ENCODE results near the gene KIAA1191. TPM values are rescaled to one million over a fixed set of nuclear protein-coding genes. Genes with fewer than 3 reads are reported as not detected.
A peak's percentile ranks its signal among the peaks of the same experiment; 100 is the strongest.

Gene KIAA1191
- total RNA-seq, 1 donor from 2014 or later, result 88.0 TPM

DNA sequence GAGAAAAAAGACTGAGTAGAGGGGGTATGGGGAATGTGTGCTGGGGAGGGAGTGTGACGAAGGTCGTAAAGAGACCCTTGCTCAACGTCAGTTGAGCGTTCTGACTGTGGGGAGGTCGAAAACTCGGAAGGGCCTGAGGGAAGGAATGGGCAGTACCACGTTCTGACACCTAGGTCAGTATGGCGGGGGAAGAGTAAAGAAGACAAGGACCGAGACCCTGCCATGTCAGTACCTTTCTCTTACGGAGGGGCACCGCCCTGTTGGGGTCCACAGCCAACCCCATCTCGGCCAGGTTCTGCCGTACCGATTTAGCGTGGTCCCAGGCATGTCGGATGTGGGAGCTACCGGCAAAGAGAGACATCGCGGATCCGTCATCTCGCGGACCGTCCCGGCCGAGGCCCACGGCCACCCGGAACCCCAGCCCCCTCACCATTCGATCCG is 26.5 kb upstream of the KIAA1191 start:
- Mint-ChIP-seq H3K4me1 (ENCODE audit: unreplicated experiment) (peaks cover 11% of the 10 kb centered on the region), H3K4me3 (peak overlapping the region; percentile 100), H3K9me3 (no peaks in the 10 kb centered on the region), H3K36me3 (peaks cover 15% of the 10 kb centered on the region), H3K27me3 (no peaks in the 10 kb centered on the region), H3K27ac (peak overlapping the region; percentile 100)
- TF ChIP-seq CTCF (conservative IDR thresholded peaks at IDR 0.05), result no peak
- no peak for DNase-seq (ENCODE audit: extremely low spot score, unreplicated experiment)

DNA sequence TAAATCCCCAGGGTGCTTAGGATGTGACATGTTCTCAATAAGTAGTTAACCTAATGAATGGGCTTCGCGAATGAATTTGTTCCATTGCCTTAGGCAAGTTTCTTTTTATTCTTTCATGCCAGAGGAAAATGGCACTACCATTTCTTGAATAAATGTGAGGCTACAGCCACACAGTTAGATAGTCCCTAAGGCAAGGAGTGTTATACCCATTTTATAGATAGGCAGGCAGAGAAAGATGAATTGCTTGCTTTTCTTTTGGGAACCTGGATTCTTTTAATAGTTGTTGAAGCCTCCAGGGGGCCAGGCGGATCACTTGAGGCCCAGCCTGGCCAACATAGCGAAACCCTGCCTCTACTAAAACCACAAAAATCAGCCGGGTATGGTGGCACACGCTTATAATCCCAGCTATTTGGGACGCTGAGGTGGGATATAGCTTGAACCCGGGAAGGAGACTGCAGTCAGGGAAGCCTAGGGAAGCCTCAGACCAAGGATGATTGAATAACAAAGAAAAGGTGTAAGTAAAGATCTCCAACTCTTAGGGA is 25.9 kb upstream of the KIAA1191 start:
- DNase-seq (ENCODE audit: extremely low spot score, unreplicated experiment), result no peak
- Mint-ChIP-seq H3K36me3 (peaks cover 15% of the 10 kb centered on the region), H3K9me3 (no peaks in the 10 kb centered on the region), H3K4me3 (peak overlapping the region; percentile 100), H3K4me1 (ENCODE audit: unreplicated experiment) (peaks cover 11% of the 10 kb centered on the region), H3K27me3 (no peaks in the 10 kb centered on the region), H3K27ac (peak overlapping the region; percentile 100)
- no peak for TF ChIP-seq CTCF (conservative IDR thresholded peaks at IDR 0.05)

- H3K9me3 Mint-ChIP-seq, result no peaks in the 10 kb centered on the region
These were observed 24.9 kb upstream of the KIAA1191 start for GRCh38 chr5:176386491-176386890.

DNA sequence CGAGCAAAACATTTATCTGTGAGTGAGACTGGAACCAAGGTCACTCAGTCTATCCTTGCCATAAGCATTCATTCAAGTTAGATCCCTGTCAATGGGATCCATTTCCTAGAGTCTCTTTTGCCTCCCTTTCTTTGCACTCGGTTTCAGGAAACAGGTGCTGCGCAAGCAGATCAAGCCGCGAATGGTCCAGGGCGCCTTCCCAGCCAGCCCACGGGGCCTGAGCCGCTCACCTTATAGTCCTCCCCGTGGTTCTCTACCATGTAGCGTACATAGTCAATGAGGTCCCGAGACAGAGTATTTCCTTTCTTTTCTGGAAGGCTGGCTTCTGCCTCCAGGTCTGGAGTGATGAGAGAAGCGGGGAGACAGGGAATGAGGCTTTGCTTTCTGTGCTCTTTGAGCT is 23.4 kb upstream of the KIAA1191 start:
- no peak overlapping the region for H3K27ac Mint-ChIP-seq
- TF ChIP-seq CTCF (conservative IDR thresholded peaks at IDR 0.05), result no peak
- no peaks in the 10 kb centered on the region for H3K9me3 Mint-ChIP-seq
- H3K36me3 Mint-ChIP-seq, result peaks cover 11% of the 10 kb centered on the region
- no peak overlapping the region for H3K4me3 Mint-ChIP-seq
- H3K27me3 Mint-ChIP-seq, result no peaks in the 10 kb centered on the region
- DNase-seq (ENCODE audit: extremely low spot score, unreplicated experiment), result no peak
- peaks cover 11% of the 10 kb centered on the region for H3K4me1 Mint-ChIP-seq (ENCODE audit: unreplicated experiment)

More at GRCh38 chr5:176386491-176386890, 24.9 kb upstream of the KIAA1191 start:
- Mint-ChIP-seq H3K4me1 (ENCODE audit: unreplicated experiment) (peaks cover 11% of the 10 kb centered on the region), H3K27me3 (no peaks in the 10 kb centered on the region), H3K4me3 (peak overlapping the region; percentile 66), H3K27ac (peak overlapping the region; percentile 2), H3K36me3 (peaks cover 11% of the 10 kb centered on the region)
- no peak for DNase-seq (ENCODE audit: extremely low spot score, unreplicated experiment)
- no peak for TF ChIP-seq CTCF (conservative IDR thresholded peaks at IDR 0.05)

DNA sequence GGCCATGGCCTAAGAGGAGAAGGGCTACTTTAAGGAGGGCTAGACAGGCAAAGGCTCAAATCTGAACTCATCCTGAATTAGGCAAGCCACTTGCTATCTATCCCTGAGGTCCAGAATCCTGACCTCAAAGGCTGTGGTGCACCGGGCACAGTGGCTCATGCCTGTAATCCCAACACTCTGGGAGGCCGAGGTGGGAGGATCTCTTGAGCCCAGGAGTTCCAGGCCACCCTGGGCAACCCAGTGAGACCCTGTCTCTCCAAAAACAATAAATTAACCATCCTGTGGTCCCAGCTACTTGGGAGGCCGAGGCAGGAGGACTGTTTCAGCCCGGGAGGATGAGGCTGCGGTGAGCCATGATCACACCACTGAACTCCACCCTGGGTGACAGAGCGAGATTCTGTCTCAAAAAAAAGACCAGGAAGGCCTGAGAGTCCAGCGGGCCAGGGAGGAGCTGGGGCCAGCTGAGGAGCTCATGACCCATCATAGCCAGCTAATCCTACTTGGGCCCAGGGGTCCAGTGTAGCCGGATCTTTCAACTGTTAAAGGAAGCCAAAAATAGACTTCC is 22.9 kb upstream of the KIAA1191 start:
- no peaks in the 10 kb centered on the region for H3K27me3 Mint-ChIP-seq

More for the DNA sequence above, 22.9 kb upstream of the KIAA1191 start:
- Mint-ChIP-seq H3K36me3 (peaks cover 13% of the 10 kb centered on the region), H3K27ac (no peak overlapping the region), H3K4me3 (no peak overlapping the region), H3K9me3 (no peaks in the 10 kb centered on the region), H3K4me1 (ENCODE audit: unreplicated experiment) (peaks cover 11% of the 10 kb centered on the region)
- TF ChIP-seq CTCF (conservative IDR thresholded peaks at IDR 0.05), result no peak
- no peak for DNase-seq (ENCODE audit: extremely low spot score, unreplicated experiment)
